SK-N-SH (cell line): Measurements from ENCODE around the gene PRKCI. TPM values are rescaled to one million over a fixed set of nuclear protein-coding genes. Genes with fewer than 3 reads are reported as not detected.
"Not testable (repeated sequence)": the region's sequence is repeated elsewhere in the genome, so short reads cannot be mapped to it uniquely, and the experiment has no call there.

Experiments used
- CTCF ChIA-PET: fragments of 300-600, 350-600 bp; formaldehyde crosslinking; extraction: SDS; loops from one replicate; lab custom pipeline; 2021; lab: Yijun Ruan, JAX
- POLR2A ChIA-PET: fragments of 350-600 bp; sonication (Branson Sonifier 250); formaldehyde crosslinking; extraction: SDS; loops from one replicate; lab custom pipeline; 2020; ENCODE audit warnings: antibody characterized with exemption, inconsistent platforms; lab: Yijun Ruan, JAX
- DNase-seq: peaks from one replicate; pipeline ENCODE4 v3.0.0; 2012
- H2AFZ ChIP-seq: fragments of 200-600 bp; sonication (generic); 2 replicates; pipeline ENCODE4 v1.8.1; 2016; ENCODE audit warnings: antibody characterized with exemption, mild to moderate bottlenecking, low read depth
- H3F3A ChIP-seq: fragments of 200-600 bp; sonication (generic); replicated peaks from 2 replicates; pipeline ENCODE3; 2016; ENCODE audit warnings: antibody characterized with exemption, mild to moderate bottlenecking; ENCODE audit not compliant: insufficient read depth
- H3K27ac ChIP-seq, 2 experiments: fragments of 200-500 bp in 1 of 2; fragments of 200-600 bp in 1 of 2; sonication (Bioruptor generic) in 1 of 2; sonication (generic), shearing (Covaris generic) in 1 of 2; 2 replicates each; pipeline versions ENCODE4 v1.5.1 to v1.6.1; 2014 to 2016; ENCODE audit warnings: low read depth in 2 of 2, inconsistent platforms in 1 of 2, low read length in 1 of 2, mild to moderate bottlenecking in 1 of 2, mixed read lengths in 1 of 2
- H3K27me3 ChIP-seq: fragments of 200-600 bp; sonication (generic), shearing (Covaris generic); 2 replicates; pipeline ENCODE4 v1.6.1; 2016; ENCODE audit warnings: mixed run types; ENCODE audit not compliant: insufficient read depth
- H3K36me3 ChIP-seq, 2 experiments: fragments of 200-500 bp in 1 of 2; fragments of 200-600 bp in 1 of 2; sonication (Bioruptor generic) in 1 of 2; sonication (generic) in 1 of 2; replicated peaks in 1 of 2; 2 replicates each; pipeline versions ENCODE3 to v1.5.1; 2014 to 2016; ENCODE audit warnings: low read length in 1 of 2, mild to moderate bottlenecking in 1 of 2; ENCODE audit not compliant: insufficient read depth in 2 of 2, control insufficient read depth in 1 of 2
- H3K4me1 ChIP-seq, 2 experiments: fragments of 200-500 bp in 1 of 2; fragments of 200-600 bp in 1 of 2; sonication (Bioruptor generic) in 1 of 2; sonication (generic), shearing (Covaris generic) in 1 of 2; 2 replicates each; pipeline versions ENCODE4 v1.5.1 to v1.6.1; 2014 to 2016; ENCODE audit warnings: low read depth in 1 of 2, low read length in 1 of 2, mixed run types in 1 of 2; ENCODE audit not compliant: insufficient read depth in 2 of 2, control insufficient read depth in 1 of 2
- H3K4me2 ChIP-seq: fragments of 200-600 bp; sonication (generic), shearing (Covaris generic); 2 replicates; pipeline ENCODE4 v1.6.1; 2017; ENCODE audit warnings: mixed run types
- H3K4me3 ChIP-seq, 2 experiments: fragments of 200-500 bp in 1 of 2; fragments of 200-600 bp in 1 of 2; sonication (Bioruptor generic) in 1 of 2; sonication (generic), shearing (Covaris generic) in 1 of 2; 2 replicates each; pipeline versions ENCODE4 v1.5.1 to v1.8.1; 2014 to 2016; ENCODE audit warnings: low read depth in 2 of 2, inconsistent platforms in 1 of 2, low read length in 1 of 2, mild to moderate bottlenecking in 1 of 2, mixed read lengths in 1 of 2, moderate library complexity in 1 of 2
- H3K79me2 ChIP-seq: fragments of 200-600 bp; sonication (generic); 2 replicates; pipeline ENCODE4 v1.8.1; 2017; ENCODE audit warnings: mild to moderate bottlenecking; ENCODE audit not compliant: insufficient read depth
- H3K9ac ChIP-seq: fragments of 200-600 bp; sonication (generic); 2 replicates; pipeline ENCODE4 v1.6.1; 2017; ENCODE audit warnings: mixed run types
- H3K9me2 ChIP-seq: fragments of 200-600 bp; sonication (generic); 2 replicates; pipeline ENCODE4 v1.6.1; 2017; ENCODE audit warnings: mixed run types
- H3K9me3 ChIP-seq: fragments of 200-600 bp; sonication (generic); 2 replicates; pipeline ENCODE4 v1.6.1; 2017; ENCODE audit warnings: mixed run types, mild to moderate bottlenecking, moderate library complexity
- H4K20me1 ChIP-seq: fragments of 200-600 bp; sonication (generic); 2 replicates; pipeline ENCODE4 v1.6.1; 2017; ENCODE audit warnings: mild to moderate bottlenecking, mixed run types; ENCODE audit not compliant: insufficient read depth
- EP300 ChIP-seq, 2 experiments: IDR thresholded peaks; 2 replicates each; pipeline versions ENCODE4 v1.4.0 to v1.6.1; 2012; ENCODE audit warnings: borderline replicate concordance in 1 of 2, low read depth in 1 of 2, low read length in 1 of 2
- EZH2phosphoT487 ChIP-seq: fragments of 200-600 bp; sonication (generic); IDR thresholded peaks from 2 replicates; pipeline ENCODE4 v1.6.1; 2017; ENCODE audit warnings: low read depth, mixed run types, mild to moderate bottlenecking, antibody characterized with exemption, moderate library complexity, borderline replicate concordance
- FOSL2 ChIP-seq: IDR thresholded peaks from 2 replicates; pipeline ENCODE4 v1.4.0; 2012; ENCODE audit warnings: low read depth, mild to moderate bottlenecking, moderate library complexity, borderline replicate concordance
- JUND ChIP-seq: IDR thresholded peaks from 2 replicates; pipeline ENCODE4 v1.4.0; 2012
- MAX ChIP-seq: IDR thresholded peaks from 2 replicates; pipeline ENCODE4 v1.4.0; 2012; ENCODE audit warnings: low read depth
- POLR2AphosphoS5 ChIP-seq: IDR thresholded peaks from 2 replicates; pipeline ENCODE4 v1.6.1; 2012; ENCODE audit warnings: low read depth, low read length
- RCOR1 ChIP-seq: fragments of 150-350 bp; IDR thresholded peaks from 2 replicates; pipeline ENCODE4 v1.6.1; 2017; ENCODE audit warnings: antibody characterized with exemption, low read length
- REST ChIP-seq: IDR thresholded peaks from 2 replicates; pipeline ENCODE4 v1.6.1; 2012; ENCODE audit warnings: mild to moderate bottlenecking, low read depth, low read length, moderate library complexity
- RFX5 ChIP-seq: IDR thresholded peaks from 2 replicates; pipeline ENCODE4 v1.6.1; 2012; ENCODE audit warnings: mild to moderate bottlenecking, improper control_type of control experiment, low read length
- SIN3A ChIP-seq: IDR thresholded peaks from 2 replicates; pipeline ENCODE4 v1.6.1; 2012; ENCODE audit warnings: low read depth, mild to moderate bottlenecking, low read length, moderate library complexity, borderline replicate concordance
- USF2 ChIP-seq: fragments of 150-350 bp; IDR thresholded peaks from 2 replicates; pipeline ENCODE4 v1.6.1; 2017; ENCODE audit warnings: antibody characterized with exemption, low read length, low read depth, borderline replicate concordance
- WGBS: methylation state at CpG from one replicate; pipeline ENCODE4 v1.1.6; 2017; ENCODE audit warnings: low lambda C conversion rate; 5-methylcytosine and 5-hydroxymethylcytosine counted together
- polyA plus RNA-seq, 3 experiments: library from polyadenylated mRNA; depleted of rRNA; stranded (reverse); fragments of >200 nt; gene quantifications; 2 replicates each; pipeline ENCODE4 v1.2.3, GENCODE V29; 2012

Gene PRKCI
- polyA plus RNA-seq, 1 of the 3 experiments (the other 2 are of a cell fraction), result 10.1 TPM

GRCh38 chr3:170327040-170327808 is 105.0 kb downstream of the PRKCI start:
- TF ChIP-seq MAX (no peak), EZH2phosphoT487 (no peak), POLR2AphosphoS5 (no peak), SIN3A (no peak)
- TF ChIP-seq, all 33 proteins: peak for 0
- H3K4me3 ChIP-seq, result no peak overlapping the region
- no peaks in the 10 kb centered on the region for H3K4me1 ChIP-seq
- H3K9ac ChIP-seq, result no peak overlapping the region
- no peak for DNase-seq
- H3K27me3 ChIP-seq, result no peaks in the 10 kb centered on the region
- H3K9me3 ChIP-seq, result no peaks in the 10 kb centered on the region
- WGBS, result 80% methylated on average over 14 of the region's 24 CpGs
- no peak overlapping the region for H3K27ac ChIP-seq
- H2AFZ ChIP-seq, result no peak overlapping the region
- no peaks in the 10 kb centered on the region for H3K36me3 ChIP-seq
- CTCF ChIA-PET, result interaction anchor here (1.1 kb wide), 1 partner anchor 9 kb away, joined by 3 read pairs; no protein-coding TSS in a partner anchor
- no peaks in the 10 kb centered on the region for H3K9me2 ChIP-seq
- no peaks in the 10 kb centered on the region for H3F3A ChIP-seq
- POLR2A ChIA-PET, result no interaction called here
- no peaks in the 10 kb centered on the region for H3K79me2 ChIP-seq
- H4K20me1 ChIP-seq, result no peaks in the 10 kb centered on the region
- H3K4me2 ChIP-seq, result no peak overlapping the region

- H3K9me2 ChIP-seq, H3K4me2 ChIP-seq, H3K9ac ChIP-seq, H4K20me1 ChIP-seq, DNase-seq, H3K27ac ChIP-seq, H3F3A ChIP-seq, H3K36me3 ChIP-seq, H3K4me3 ChIP-seq, H3K79me2 ChIP-seq, H3K27me3 ChIP-seq, H2AFZ ChIP-seq, H3K9me3 ChIP-seq, H3K4me1 ChIP-seq: not testable (repeated sequence)
- POLR2A ChIA-PET, result interaction anchor here (0.9 kb wide), 1 partner anchor 29 kb away, joined by 3 read pairs; no protein-coding TSS in a partner anchor
- CTCF ChIA-PET, result interaction anchor here (1.1 to 1.2 kb wide), 2 partner anchors 9 to 19 kb away, joined by 3 read pairs; no protein-coding TSS in a partner anchor
- 70% methylated on average over 6 of the region's 7 CpGs for WGBS
These were observed 105.8 kb downstream of the PRKCI start for GRCh38 chr3:170327868-170328548.

GRCh38 chr3:170330366-170330765 is 108.1 kb downstream of the PRKCI start:
- Histone ChIP-seq H3K4me1 (no peaks in the 10 kb centered on the region), H2AFZ (no peak overlapping the region), H3K79me2 (no peaks in the 10 kb centered on the region), H3K4me2 (no peak overlapping the region), H3F3A (no peaks in the 10 kb centered on the region), H4K20me1 (no peaks in the 10 kb centered on the region), H3K9me3 (no peaks in the 10 kb centered on the region), H3K9ac (no peak overlapping the region), H3K9me2 (no peaks in the 10 kb centered on the region), H3K4me3 (no peak overlapping the region), H3K27me3 (no peaks in the 10 kb centered on the region), H3K27ac (no peak overlapping the region), H3K36me3 (no peaks in the 10 kb centered on the region)
- DNase-seq, result no peak
- 54% methylated on average over 5 of the region's 5 CpGs for WGBS
- ChIA-PET CTCF (no interaction called here), POLR2A (no interaction called here)
- TF ChIP-seq REST (no peak), RFX5 (no peak), MAX (no peak), FOSL2 (no peak), EZH2phosphoT487 (no peak), POLR2AphosphoS5 (no peak), EP300 (IDR thresholded peaks at IDR 0.05; ENCODE audit: borderline replicate concordance in 1 of 2, low read depth in 1 of 2, low read length in 1 of 2) (no peak), USF2 (no peak), RCOR1 (no peak), JUND (no peak)
